ENCODE data around the gene WLS.
A peak's percentile ranks its signal among the peaks of the same experiment; 100 is the strongest.

WLS gene

GRCh38 chr1:68131261-68131660, 101.1 kb downstream of the WLS start:
- DNase-seq (ENCODE audit: low spot score): no peak

- no peak for DNase-seq (ENCODE audit: low spot score)
Measured at GRCh38 chr1:68129536-68130250, 102.6 kb downstream of the WLS start.

GRCh38 chr1:68128820-68129219, 103.5 kb downstream of the WLS start:
- DNase-seq (ENCODE audit: low spot score): no peak

- peak; percentile 15 for DNase-seq (ENCODE audit: low spot score)
Measured at GRCh38 chr1:68128157-68128556, 104.2 kb downstream of the WLS start.

GRCh38 chr1:68121536-68121935, 110.8 kb downstream of the WLS start:
- peak; percentile 67 for DNase-seq (ENCODE audit: low spot score)

- peak; percentile 77 for DNase-seq (ENCODE audit: low spot score)
Measured at GRCh38 chr1:68120136-68120791, 112.1 kb downstream of the WLS start.

GRCh38 chr1:68119445-68119844, 112.9 kb downstream of the WLS start:
- no peak for DNase-seq (ENCODE audit: low spot score)

- DNase-seq (ENCODE audit: low spot score): no peak
Measured at GRCh38 chr1:68117416-68117815, 114.9 kb downstream of the WLS start.

GRCh38 chr1:68116643-68117235, 115.6 kb downstream of the WLS start:
- DNase-seq (ENCODE audit: low spot score): peak; percentile 51

GRCh38 chr1:68115308-68115707, 117.0 kb downstream of the WLS start:
- no peak for DNase-seq (ENCODE audit: low spot score)

- no peak for DNase-seq (ENCODE audit: low spot score)
Measured at GRCh38 chr1:68113966-68114365, 118.4 kb downstream of the WLS start.

- DNase-seq (ENCODE audit: low spot score): peak; percentile 68
Measured at GRCh38 chr1:68112835-68113243, 119.5 kb downstream of the WLS start.

- DNase-seq (ENCODE audit: low spot score): peak; percentile 92
Measured at GRCh38 chr1:68111519-68112436, 120.5 kb downstream of the WLS start.

- no peak for DNase-seq (ENCODE audit: low spot score)
Measured at GRCh38 chr1:68107771-68108170, 124.6 kb downstream of the WLS start.

- no peak for DNase-seq (ENCODE audit: low spot score)
Measured at GRCh38 chr1:68103884-68104554, 128.3 kb downstream of the WLS start.

- DNase-seq (ENCODE audit: low spot score): no peak
Measured at GRCh38 chr1:68103011-68103545, 129.2 kb downstream of the WLS start.

- no peak for DNase-seq (ENCODE audit: low spot score)
Measured at GRCh38 chr1:68101829-68102228, 130.5 kb downstream of the WLS start.

GRCh38 chr1:68100571-68100970, 131.8 kb downstream of the WLS start:
- DNase-seq (ENCODE audit: low spot score): no peak

- peak; percentile 32 for DNase-seq (ENCODE audit: low spot score)
Measured at GRCh38 chr1:68093737-68094136, 138.6 kb downstream of the WLS start.

- no peak for DNase-seq (ENCODE audit: low spot score)
Measured at GRCh38 chr1:68087184-68087583, 145.1 kb downstream of the WLS start.

- no peak for DNase-seq (ENCODE audit: low spot score)
Measured at GRCh38 chr1:68085752-68086151, 146.6 kb downstream of the WLS start.
